Measurements from ENCODE around the gene LDLR.
"Not testable (repeated sequence)": the region's sequence is repeated elsewhere in the genome, so short reads cannot be mapped to it uniquely, and the experiment has no call there.

GRCh38 chr19:11180975-11181374 is 91.7 kb downstream of the LDLR start:
- not testable (repeated sequence) for TF ChIP-seq CTCF (conservative IDR thresholded peaks at IDR 0.05; ENCODE audit: low read length); EZH2phosphoT487 (IDR thresholded peaks at IDR 0.05; ENCODE audit: borderline replicate concordance)
